Left forelimb (tissue), 1 donor: ENCODE results near the gene POU4F1.
A peak's percentile ranks its signal among the peaks of the same experiment; 100 is the strongest.
"Not testable (repeated sequence)": the region's sequence is repeated elsewhere in the genome, so short reads cannot be mapped to it uniquely, and the experiment has no call there.

Source experiments
- DNase-seq: peaks from one replicate; pipeline ENCODE4 v3.0.0-alpha.2; 2018; ENCODE audit warnings: low spot score

POU4F1 gene, protein sequence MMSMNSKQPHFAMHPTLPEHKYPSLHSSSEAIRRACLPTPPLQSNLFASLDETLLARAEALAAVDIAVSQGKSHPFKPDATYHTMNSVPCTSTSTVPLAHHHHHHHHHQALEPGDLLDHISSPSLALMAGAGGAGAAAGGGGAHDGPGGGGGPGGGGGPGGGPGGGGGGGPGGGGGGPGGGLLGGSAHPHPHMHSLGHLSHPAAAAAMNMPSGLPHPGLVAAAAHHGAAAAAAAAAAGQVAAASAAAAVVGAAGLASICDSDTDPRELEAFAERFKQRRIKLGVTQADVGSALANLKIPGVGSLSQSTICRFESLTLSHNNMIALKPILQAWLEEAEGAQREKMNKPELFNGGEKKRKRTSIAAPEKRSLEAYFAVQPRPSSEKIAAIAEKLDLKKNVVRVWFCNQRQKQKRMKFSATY

DNA sequence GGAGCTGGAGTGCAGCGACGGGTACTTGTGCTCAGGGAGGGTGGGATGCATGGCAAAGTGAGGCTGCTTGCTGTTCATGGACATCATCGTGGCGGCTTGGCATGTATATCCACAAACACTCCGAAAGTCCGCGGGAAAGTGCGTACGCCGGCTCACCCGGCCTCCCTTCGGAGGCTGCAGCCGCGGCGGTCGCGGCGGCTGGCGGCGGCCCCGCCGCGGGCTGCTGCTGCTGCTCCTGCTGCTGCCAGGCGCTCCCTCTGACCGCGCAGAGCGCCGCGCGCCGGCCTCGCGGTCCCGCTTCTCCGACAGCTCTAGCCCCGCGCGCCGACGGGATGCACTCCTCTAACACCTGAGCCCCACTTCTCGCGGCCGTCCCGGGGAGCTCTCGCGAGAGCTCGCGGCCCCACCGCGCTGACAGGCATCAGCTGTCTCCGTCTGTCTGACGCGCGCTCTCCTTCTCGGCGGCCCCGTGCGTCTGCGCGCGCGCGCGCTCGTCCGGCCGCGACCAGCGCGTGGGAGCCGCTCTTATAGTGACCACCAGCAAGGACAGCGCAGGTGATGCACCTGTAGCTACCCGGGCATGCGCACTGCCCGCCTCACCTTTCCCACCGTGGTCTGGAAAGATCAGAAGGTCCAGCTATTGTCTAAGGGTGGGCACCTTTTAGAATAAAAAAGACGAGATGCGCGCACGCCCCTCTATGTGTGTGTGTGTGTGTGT is at the start of gene POU4F1:
POU4F1 (minus strand) TSS at position 313 of the 718 bp plus-strand sequence; CDS start at position 87, 226 bp downstream.
- peak; percentile 82 for DNase-seq

DNA sequence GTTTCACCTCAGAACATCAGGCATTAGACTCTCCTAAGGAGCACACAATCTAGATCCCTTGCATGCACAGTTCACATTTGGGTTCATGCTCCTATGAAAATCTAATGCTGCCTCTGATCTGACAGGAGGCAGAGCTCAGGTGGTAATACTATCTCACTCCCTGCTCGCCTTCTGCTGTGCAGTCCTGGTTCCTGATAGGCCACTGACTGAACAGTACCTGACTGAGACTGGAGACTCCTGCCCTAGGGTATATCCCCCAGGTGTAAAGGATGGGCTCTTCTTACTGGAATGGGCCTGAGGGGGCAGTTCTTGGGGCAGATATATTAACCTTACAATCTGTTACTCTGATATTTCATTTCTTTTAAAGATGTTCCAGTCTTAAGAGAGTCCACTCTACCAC is 49.3 kb upstream of the POU4F1 start:
- no peak for DNase-seq

DNA sequence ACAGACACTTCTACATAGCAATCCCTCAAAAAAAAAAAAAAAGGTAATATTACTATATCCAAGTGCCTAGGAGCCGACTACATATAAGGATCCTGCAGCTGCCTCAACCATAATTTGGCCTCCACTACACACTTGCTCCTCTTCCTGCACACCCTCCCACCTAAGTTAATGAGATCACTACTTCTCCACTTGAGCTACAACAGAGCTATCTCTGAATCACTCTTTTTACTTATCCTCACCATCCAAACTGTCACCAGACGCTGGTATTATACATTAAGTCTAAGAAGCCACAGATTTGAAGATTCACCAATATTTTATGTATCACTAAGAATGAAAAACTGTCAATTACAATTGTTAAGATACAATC is 47.3 kb upstream of the POU4F1 start:
- no peak for DNase-seq

- DNase-seq, result no peak
Observed at GRCh38 chr13:78649997-78650716, 46.8 kb upstream of the POU4F1 start.

GRCh38 chr13:78647109-78647678 is 43.8 kb upstream of the POU4F1 start:
- not testable (repeated sequence) for DNase-seq

DNA sequence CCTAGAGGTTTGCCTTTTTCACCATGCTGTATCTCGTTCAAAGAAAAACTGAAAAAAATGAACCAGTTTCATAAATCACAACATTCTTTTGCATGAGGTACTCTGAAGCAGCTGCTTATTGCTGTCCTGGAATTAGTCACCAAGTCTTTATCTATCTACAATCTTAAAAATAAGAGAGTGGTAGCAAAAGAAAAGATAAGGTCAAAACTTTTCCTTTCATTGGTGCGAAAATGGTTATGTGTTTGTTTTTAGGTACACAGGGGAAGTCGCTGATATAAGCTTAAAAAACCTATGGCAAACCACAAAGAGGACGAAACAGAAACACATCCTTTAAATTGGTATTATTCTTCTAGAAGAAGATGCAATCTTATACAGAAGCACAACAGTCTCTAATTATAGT is 34.9 kb upstream of the POU4F1 start:
- DNase-seq, result no peak

DNA sequence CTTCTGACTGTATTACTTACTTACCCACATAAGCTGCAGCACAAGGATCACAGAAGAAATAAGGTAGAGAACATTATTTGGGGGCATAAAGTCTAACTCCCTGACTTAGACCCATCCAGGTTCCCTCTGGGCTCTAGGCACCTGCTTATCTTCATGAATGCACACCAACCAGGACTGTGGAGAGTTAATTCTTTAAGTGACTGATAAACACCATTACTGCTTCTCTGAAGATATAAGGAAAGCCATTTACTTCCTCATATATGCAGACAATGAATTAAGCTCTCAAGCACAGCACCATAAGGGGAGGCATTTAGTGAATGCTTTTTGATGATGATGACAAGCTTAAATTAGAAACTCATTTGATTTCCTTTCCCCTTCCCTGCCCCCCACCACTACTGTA is 33.1 kb upstream of the POU4F1 start:
- DNase-seq, result no peak

- no peak for DNase-seq
Observed at GRCh38 chr13:78632996-78633395, 29.6 kb upstream of the POU4F1 start.

DNA sequence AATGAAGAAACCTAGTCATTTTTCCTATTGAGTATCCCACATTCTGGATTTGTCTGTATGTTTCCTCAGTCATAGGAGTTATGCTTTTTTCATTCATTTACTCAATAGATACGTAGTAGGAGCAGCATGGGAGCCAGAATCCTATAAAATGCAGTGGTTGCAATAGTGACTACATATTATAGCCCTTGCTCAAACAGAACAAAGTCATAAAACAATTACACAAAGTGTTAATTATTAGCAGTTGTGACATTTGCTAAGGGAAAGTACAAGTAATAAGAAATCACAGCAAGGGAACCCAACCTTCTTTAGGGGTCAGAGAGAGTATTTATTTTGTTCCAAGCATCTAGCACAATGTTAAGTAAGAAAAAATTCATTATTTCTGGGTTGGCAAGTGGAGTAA is 27.7 kb upstream of the POU4F1 start:
- no peak for DNase-seq

GRCh38 chr13:78630511-78630910 is 27.2 kb upstream of the POU4F1 start:
- DNase-seq, result no peak

GRCh38 chr13:78625384-78625783 is 22.0 kb upstream of the POU4F1 start:
- no peak for DNase-seq

DNA sequence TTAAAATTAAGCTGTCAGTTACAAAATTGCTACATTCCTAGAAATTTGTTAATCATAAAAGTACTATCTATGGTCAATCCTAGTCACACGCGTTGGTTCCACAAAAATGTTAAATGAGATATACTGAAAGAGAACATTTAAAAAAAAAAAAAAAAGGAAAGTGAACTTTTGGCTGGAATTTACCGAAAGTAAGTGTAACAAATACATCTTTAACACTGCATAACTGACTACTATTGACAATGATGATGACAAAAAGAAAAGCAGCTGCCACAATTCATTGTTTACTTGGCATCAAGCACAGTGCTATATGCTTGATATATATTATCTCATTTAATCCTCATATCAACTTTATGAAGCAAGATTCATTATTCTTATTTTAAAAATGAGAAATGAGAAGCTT is 19.8 kb upstream of the POU4F1 start:
- no peak for DNase-seq

GRCh38 chr13:78620936-78621470 is 17.7 kb upstream of the POU4F1 start:
- no peak for DNase-seq

DNA sequence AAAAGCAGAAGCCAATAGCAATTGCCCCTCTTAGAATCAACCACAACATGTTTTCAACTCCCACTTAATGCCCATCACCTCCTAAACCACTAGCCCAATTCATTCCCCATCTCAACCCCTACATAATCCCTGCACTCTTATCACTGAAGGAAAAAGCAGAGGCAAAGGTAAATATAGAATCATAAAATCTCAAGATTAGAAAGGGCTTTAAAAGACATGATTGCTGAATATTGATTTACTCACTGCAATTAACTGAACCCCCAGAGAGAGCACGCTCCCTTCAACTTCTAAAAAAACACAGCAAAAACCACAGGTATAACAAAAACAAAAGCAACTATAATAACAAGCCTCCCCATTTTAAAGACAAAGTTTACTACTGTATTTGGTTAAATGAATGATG is 15.1 kb upstream of the POU4F1 start:
- DNase-seq, result no peak

GRCh38 chr13:78611040-78611439 is 7.7 kb upstream of the POU4F1 start:
- DNase-seq, result no peak

GRCh38 chr13:78610381-78610883 is 7.1 kb upstream of the POU4F1 start:
- no peak for DNase-seq

- no peak for DNase-seq
Observed at GRCh38 chr13:78609464-78610205, 6.3 kb upstream of the POU4F1 start.

GRCh38 chr13:78608688-78609463 is 5.5 kb upstream of the POU4F1 start:
- DNase-seq, result peak; percentile 68

DNA sequence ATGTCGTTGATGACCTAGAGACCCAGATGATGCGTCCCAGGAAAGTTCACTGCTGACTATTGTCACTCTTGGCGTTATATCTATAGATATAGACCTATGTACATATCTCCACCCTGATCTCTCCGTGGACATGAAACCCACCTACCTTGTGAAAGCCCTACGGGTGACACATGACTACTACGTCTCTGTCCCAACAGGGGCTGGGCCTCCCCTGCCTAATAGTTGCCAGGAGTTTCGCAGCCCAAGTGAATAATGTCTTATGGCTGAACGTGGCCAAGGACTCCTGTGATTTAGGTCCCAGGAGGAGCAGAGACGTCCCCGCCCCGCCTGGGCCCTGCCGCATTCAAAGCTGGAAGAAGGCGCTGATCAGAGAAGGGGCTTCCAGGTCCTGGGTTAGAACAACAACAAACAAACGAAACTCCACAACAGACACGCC is 4.9 kb upstream of the POU4F1 start:
- DNase-seq, result no peak
